GM18870 (cell line): Measurements from ENCODE around the gene ATP5MC3.
"Not testable (repeated sequence)": the region's sequence is repeated elsewhere in the genome, so short reads cannot be mapped to it uniquely, and the experiment has no call there.

Experiments used
- ATAC-seq: cut with Tn5 transposase; IDR thresholded peaks from one replicate; pipeline ENCODE4 v1.9.1; 2021; ENCODE audit warnings: moderate library complexity; ENCODE audit not compliant: unreplicated experiment

ATP5MC3 gene

GRCh38 chr2:175181104-175181876 is at the start of gene ATP5MC3:
TSS of gene ATP5MC3 (minus strand) at chr2:175181710. CDS start at chr2:175181393, 317 bp downstream.
- ATAC-seq = peak; percentile 69

DNA sequence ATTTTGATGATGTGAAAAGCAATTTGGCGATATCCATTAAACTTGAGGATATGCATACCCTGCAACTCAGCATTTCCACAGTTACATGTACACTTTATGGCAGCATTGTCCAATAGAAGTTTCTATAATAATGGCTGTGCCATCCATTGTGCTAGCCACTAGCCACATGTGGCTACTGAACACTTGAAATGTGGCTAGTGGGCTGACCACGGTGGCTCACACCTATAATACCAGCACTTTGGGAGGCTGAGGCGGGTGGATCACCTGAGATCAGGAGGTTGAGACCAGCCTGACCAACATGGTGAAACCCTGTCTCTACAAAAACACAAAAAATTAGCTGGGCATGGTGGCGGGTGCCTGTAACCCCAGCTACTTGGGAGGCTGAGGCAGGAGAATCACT is 47.1 kb upstream of the ATP5MC3 start:
- not testable (repeated sequence) for ATAC-seq

DNA sequence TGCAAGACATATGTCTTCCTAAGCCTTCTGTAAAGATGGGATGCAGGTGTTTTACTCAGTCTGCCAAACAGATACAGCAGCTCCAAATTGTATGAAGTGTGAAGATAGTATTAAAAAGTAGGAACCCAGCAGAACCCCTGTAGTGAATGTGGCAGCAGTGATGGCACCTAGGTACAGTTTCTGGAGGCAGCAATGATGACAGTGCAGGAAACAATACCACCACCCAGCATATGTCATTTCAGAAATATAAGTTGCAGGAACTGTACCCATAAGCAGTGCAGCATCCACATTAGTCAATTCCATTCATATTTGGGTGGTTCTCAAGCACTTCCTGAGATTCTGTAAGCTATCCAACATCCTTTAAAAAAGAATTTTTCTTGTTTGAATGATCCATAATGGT is 46.7 kb upstream of the ATP5MC3 start:
- ATAC-seq = no peak

DNA sequence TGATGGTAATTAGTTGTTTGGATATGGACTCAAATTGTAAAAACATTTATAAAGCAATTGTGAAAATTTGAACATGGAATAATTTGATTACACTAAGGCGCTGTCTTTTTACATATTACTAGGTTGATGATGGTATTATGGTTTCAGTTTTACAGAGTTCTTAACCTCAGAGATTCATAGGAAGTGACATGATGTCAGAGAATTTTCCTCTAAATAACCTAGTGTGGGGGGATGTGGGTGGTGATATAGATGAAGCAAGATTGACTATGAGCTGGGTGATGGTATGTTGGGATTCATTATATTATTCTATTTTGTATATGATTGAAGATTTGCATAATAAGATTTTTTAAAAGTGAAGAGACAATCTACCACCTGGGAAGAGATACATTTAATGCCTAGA is 45.9 kb upstream of the ATP5MC3 start:
- ATAC-seq = no peak

DNA sequence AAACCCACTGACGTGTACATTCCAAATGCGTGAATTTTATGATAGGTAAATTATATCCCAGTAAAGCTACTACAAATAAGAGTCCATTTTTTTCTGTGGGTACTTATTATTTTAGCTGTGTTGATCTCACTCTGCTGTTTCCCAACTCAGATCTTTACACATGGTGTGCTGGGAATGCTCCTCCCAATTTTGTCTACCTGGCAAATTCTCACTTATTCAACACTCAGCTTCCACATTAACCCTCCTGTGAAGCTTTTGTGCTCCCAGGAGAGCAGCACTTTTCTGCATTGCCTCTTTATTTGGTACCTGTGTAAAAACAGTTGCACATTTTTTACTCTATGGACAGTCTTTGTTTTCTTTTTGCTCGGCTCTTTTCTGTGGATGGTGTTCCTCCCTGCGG is 38.6 kb upstream of the ATP5MC3 start:
- ATAC-seq = no peak

DNA sequence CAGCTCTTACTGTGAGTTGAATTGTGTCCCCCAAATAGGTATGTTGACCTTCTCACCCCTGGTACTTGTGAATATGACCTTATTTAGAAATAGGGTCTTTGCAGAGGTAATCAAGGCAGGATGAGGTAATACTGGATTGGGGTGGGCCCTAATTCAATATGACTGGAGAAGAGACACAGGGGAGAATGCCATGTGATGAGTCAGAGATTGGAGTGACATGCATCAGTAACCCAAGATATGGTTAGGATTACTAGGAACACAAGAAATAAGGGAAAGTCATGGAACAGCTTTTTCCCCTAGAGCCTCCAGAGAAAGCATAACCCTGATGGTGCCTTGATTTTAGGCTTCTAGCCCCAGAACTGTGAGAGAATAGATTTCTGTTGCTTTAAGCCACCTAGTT is 37.0 kb upstream of the ATP5MC3 start:
- no peak for ATAC-seq

GRCh38 chr2:175207741-175208438 is 26.4 kb upstream of the ATP5MC3 start:
- no peak for ATAC-seq

DNA sequence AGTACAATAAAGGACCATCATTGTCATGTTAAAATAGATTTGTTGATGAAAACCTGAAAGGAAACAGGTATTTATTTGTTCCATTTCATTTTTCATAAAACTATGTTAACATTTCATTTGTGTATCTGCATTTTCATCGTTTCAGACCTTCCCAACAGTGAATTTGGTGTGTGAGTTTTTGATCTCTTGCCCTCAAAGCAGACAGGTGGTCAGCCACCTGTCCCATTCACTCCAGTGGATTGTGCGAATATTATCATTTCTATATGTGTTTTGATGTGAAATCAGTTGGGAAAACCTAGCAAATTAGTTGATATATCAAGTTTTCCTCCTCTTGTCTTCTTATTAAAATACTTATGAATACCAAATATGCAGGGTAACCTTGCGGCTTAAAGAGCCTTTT is 25.4 kb upstream of the ATP5MC3 start:
- no peak for ATAC-seq

DNA sequence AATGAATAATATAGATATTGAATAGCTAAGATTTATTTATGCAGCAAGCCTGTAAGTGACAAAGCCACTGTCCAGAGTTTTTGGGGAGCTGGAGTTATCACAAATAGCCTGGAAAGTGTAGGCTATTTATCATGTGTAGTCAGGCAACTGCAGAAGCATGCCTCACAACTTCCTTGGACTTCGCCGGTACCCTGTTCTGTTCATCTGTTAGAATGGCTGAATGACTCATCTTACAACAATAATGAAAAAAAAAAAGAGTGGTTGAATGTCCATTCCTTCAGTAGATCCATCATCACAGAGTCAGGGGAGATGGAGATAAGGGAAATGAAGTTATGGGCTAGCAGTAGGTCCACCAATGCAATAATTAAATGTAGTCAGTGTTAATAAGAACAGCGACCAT is 24.0 kb upstream of the ATP5MC3 start:
- ATAC-seq = no peak

DNA sequence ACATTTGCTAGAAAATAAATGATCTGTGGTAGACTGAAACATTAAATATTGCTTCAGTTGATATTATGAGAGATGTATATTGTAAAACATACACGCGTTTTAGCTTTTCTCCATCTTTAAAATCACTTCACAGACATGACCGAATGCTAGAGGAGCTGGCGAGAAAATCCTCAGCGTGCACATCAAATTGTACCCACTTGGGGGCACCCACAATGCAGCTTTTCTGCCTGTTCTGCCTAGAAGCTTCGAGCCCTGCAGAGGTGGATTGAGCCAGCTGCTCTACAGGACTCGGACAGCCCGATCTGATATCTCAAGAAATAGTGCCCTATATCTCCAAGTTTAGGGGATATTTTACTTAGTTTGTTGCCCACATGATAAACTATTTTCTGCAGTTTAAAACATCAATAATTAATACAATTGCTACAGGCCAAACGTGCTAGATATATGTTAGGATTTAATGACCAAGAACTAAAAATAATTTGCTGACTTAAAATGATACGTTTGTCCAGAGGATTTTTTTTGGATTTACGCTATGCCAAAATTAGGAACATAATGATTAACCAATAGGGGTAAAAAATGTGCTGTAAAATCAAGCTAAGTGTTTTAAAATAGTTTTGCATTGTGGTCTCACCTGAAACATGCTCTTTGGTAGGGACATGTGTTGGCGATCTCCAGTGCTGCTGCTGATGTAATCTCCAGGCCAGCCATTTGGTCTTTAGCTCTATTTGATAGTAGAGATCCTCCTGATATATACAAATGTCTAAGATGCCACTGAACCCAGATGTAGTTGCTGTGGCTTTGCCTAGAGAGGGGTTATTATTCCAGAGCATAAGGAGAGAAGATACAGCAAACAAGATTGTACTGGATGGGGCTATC is 22.3 kb upstream of the ATP5MC3 start:
- no peak for ATAC-seq

DNA sequence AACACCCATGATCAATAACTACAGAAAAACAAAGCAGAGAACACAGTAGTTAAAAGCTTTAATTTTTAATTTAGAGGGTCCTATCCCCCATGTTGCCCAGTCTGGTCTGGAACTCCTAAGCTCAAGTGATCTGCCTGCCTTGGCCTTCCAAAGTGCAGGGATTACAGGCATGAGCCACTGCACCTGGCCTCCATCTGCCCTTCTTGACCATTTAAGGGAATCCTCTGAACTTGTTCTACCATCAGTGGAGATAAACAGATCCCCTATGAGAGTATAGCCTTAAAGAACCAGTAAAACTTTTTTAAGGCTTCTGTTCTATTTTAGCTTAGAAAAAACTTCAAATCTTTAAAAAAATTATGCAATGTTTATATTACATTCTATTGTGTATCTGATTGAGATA is 13.5 kb upstream of the ATP5MC3 start:
- no peak for ATAC-seq

GRCh38 chr2:175188761-175189160 is 7.3 kb upstream of the ATP5MC3 start:
- ATAC-seq = no peak

DNA sequence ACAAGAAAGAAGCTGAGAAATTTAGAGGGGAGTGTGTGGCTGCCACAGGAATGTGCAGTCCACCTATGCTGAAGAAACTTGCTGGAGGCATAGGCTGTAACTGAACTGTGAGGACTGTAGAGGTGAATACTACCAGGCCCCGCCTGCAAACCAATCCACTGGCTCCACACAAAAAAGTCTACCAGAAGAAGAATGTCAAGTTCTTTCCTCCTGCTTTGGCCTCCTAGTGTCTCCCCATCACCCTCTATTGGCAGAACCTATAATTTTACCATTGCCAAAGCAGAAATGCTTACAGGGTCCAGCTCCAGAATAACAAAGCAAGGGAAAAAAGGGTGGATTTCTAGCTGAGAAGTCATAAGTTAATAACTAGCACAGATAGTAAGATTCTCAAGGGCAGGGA is 5.9 kb upstream of the ATP5MC3 start:
- peak; percentile 63 for ATAC-seq

GRCh38 chr2:175183674-175184073 is 2.2 kb upstream of the ATP5MC3 start:
- ATAC-seq = no peak

DNA sequence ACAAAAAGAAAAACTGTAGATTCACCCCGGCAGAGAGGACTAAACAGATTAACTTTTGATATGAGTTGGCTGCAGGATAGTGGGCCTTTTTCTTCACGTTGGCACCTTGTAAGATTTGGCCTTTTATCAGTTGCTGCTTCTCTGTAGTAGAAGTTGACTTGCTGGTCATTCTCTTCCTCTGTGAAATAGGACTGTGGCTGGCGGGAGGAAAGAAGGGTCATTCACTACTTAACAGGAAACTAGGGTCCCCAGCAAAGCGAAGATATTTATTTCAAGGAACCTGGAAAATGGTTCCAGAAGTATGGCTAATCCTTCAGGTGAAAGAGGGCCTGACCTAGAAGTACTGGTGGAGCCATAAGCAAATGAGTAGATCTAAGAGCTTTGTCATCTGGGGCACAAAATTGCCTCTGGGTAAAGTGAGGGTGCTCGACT is 383 bp upstream of the ATP5MC3 start:
- no peak for ATAC-seq

- peak; percentile 45 for ATAC-seq
Measured at GRCh38 chr2:175180701-175181103, 808 bp downstream of the ATP5MC3 start.

DNA sequence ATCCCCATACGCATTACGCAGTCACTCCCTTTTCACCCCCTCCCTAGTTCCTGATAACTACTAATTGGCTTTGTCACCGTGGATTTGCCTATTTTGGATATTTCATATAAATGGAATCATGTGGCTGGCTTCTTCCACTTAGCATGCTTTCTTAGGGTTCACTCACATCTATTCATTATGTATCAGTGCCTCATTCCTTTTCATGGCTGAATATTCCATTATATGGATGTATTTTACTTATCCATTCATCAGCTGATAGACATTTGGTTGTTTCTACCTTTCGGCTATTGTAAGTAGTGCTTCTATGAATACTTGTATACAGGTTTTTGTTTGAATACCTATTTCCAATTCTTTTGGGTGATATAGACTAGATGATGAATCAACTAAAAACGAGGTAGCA is 4.9 kb downstream of the ATP5MC3 start:
- no peak for ATAC-seq

DNA sequence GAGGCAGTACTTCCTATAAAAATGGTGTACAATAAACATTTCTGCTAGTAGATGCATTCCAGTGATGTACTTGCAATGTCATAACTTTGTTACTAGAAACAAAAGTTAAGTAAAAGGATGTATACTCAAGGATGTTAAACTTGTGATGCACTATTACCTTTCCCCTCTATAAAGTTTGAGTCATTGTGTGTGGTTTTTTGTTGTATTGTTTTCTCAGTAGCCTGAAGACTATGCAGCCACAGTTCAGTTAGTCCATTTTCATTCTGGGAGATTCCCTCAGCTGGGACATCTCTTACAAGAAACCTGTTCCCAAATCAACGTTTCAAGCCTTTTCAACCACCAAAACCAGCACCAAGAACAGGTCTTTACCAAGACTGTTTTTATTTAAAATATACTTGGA is 5.6 kb downstream of the ATP5MC3 start:
- ATAC-seq = no peak

- no peak for ATAC-seq
Measured at GRCh38 chr2:175175320-175175719, 6.2 kb downstream of the ATP5MC3 start.

GRCh38 chr2:175170659-175171304 is 10.7 kb downstream of the ATP5MC3 start:
- no peak for ATAC-seq

DNA sequence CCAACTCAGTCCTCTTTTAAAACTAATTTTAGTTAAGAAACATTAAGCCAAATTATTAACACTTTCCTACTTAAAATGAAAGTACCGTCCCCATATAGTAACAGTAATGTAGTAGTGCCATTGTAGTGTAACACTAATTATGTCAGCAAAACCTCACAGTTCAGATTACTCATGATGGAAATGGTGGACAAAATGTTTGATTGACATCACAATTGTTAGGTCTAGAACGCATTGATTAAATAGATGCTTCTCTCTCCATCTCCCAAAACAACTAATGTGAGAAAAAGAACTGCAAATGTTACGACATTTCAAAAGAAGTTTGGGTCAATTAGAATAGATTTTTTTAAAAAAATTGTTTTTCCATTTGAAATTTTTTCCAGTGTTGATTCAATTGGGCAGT is 12.3 kb downstream of the ATP5MC3 start:
- ATAC-seq = no peak
